Superior temporal gyrus (tissue), 1 donor: Measurements from ENCODE around the gene PLA2G4B.

ENCODE experiments used
- DNase-seq: peaks from one replicate; pipeline ENCODE4 v3.0.0-alpha.2; 2016; ENCODE audit errors: extremely low spot score

The PLA2G4B gene, protein sequence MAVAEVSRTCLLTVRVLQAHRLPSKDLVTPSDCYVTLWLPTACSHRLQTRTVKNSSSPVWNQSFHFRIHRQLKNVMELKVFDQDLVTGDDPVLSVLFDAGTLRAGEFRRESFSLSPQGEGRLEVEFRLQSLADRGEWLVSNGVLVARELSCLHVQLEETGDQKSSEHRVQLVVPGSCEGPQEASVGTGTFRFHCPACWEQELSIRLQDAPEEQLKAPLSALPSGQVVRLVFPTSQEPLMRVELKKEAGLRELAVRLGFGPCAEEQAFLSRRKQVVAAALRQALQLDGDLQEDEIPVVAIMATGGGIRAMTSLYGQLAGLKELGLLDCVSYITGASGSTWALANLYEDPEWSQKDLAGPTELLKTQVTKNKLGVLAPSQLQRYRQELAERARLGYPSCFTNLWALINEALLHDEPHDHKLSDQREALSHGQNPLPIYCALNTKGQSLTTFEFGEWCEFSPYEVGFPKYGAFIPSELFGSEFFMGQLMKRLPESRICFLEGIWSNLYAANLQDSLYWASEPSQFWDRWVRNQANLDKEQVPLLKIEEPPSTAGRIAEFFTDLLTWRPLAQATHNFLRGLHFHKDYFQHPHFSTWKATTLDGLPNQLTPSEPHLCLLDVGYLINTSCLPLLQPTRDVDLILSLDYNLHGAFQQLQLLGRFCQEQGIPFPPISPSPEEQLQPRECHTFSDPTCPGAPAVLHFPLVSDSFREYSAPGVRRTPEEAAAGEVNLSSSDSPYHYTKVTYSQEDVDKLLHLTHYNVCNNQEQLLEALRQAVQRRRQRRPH

DNA sequence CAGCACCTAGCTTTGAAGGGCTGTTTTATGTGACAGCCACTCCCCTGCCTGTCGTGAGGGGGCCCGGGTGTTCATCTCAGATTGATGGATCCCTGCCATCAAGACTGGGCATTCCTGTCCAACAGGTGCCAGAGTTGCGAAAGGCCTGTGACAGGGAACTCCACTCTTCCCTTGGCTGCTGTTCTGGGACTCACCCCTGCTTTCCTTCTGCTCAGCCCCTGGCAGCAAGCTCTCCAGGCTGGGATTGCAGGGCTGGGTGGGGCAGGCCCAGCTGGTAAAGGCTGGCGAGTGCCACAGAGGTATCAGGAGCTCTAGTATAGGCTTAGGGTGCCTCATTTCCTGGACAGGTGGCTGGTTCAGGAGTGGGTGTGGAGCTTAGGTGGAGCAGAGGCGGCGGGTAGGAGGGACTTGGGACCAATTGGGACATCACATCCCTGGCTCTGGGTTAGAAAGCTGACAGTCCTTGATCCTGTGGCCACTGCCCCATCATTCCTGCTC, at the start of gene PLA2G4B:
PLA2G4B (plus strand) TSS at position 448 of the 498 bp plus-strand sequence. CDS start 67 bp downstream, outside the sequence.
- DNase-seq: no peak

- peak; percentile 34 for DNase-seq
Measured at GRCh38 chr15:41789236-41789635, 49.4 kb upstream of the PLA2G4B start.

DNA sequence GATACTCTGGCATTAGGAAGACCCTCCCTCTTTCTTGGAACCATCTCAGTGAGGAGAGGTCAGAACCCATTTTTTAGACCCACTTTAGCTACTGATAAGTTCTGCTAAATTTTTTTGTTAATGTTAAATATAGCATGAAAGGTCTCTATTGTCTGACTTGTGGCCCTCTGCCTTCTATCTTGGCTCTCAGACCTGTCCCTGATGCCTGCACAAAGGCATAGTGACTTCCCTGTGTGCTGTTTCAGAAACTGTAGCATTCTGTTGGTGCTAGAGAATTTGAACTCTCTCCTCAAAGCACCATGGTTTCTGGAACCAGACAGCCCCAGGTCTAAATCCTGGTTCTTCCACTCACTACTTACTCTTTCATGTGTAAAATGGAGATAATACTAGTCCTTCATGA, 49.0 kb upstream of the PLA2G4B start:
- DNase-seq: peak; percentile 41

DNA sequence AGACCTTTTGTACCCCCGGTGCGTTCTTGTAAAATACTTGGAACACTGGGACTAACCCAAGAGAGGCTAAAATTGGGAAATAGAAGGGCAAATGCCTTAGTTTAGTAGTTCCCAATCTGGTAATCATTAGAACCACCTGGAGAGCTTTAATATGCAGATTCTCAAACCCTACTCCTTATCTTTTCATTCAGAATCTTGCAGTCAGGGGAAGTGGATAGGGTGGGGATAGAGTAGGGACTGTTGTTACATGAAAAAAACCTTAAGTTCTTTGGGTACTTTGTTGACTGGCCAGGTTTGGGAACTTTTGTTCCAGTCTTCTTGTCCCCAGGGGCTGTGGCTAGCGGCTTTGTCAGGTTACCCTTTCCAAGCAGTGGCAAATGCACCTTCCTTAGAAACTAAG, 48.5 kb upstream of the PLA2G4B start:
- no peak for DNase-seq

DNA sequence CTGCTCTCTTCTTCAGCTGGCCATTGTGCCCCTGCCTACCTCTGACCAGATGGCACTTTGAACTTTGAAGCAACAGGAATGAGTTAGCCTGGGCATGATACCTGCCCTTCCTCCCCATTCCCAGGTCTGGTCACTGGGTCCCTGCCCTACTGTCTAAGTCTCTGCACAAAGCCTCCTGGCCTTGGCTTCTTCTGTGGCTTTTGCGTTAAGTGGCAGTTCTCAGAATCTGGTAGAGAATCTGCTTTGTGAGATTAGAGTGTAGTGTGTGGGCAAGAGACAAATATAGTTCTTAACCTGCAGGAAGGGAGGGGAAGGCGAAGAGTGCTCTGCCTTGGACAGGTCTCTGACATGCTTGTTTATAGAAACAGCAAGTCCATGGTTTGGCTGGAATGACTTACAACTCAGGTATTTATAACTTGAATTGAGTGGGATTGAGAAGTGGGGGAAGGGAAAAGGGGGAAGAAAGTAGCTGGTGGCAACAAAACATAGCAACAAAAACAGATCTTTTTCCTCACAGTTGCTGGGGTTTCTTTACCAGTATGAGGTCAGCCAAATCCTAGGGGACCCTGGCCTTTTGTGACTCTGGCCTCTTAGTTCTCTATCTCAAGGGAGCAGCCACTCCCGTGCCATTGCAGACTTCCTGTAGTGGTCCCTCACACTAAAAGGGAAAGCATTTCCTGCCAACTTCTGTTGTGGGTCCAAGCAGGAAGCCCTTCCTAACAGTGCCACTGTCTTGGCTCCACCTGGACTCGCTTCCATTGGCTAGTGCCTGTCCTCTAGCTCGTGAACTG, 47.7 kb upstream of the PLA2G4B start:
- no peak for DNase-seq

GRCh38 chr15:41791547-41791937, 47.1 kb upstream of the PLA2G4B start:
- no peak for DNase-seq

GRCh38 chr15:41792000-41792637, 46.5 kb upstream of the PLA2G4B start:
- no peak for DNase-seq

DNA sequence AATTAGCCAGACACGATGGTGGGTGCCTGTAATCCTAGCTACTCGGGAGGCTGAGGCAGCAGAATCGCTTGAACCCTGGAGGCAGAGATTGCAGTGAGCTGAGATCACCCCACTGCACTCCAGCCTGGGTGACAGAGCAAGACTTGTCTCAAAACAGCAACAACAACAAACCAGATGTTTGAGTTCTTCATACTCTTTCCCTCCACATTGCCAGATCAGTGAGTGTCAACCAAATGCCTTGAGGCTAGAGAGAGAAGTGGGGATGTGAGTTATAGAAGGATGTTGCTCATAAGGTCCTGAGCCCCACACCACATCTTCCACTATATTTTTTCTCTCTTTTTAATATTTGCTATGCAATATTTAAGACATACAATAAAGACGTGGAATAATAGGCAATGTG, 44.6 kb upstream of the PLA2G4B start:
- no peak for DNase-seq

DNA sequence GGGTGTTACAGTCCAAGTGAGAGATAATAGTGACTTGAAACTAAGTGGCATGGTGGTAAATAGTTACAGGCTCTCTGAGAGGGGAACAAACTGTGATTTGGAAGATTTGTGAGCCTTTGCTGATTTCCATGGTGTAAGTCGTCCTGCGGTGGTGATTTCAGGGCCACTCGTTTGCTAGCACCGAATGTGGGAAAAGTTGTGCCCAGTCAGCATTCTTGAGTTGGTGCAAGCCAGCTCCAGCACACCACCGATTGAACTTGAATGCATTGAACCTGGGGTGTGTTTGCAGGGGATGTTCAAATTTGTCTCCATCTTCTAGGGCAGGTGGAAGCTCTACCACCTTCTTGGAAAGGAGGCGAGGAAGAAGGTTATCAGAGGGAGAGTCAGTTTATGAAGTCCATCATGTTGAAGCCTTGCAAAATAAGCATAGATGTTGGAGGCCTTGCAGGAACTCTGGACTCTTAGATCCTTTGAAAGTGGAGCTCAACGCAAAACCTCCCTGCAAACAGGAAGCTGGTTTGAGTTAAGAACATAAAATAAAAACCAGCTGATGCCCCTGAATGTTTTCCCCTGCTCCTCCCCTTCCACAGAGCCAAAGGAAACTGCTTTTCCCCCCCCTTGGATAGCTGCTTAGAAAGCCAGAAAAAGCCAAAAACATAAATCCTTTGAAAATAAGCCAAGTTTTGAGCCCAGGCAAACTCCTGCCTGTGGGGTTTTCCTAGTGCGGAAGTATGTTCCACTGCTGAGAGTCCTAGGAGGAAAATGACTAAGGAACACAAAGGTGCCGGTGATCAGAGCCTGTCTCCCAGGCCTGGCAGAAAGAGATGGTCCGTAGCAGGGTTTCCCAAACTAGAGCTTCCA, 42.4 kb upstream of the PLA2G4B start:
- DNase-seq: peak; percentile 29

DNA sequence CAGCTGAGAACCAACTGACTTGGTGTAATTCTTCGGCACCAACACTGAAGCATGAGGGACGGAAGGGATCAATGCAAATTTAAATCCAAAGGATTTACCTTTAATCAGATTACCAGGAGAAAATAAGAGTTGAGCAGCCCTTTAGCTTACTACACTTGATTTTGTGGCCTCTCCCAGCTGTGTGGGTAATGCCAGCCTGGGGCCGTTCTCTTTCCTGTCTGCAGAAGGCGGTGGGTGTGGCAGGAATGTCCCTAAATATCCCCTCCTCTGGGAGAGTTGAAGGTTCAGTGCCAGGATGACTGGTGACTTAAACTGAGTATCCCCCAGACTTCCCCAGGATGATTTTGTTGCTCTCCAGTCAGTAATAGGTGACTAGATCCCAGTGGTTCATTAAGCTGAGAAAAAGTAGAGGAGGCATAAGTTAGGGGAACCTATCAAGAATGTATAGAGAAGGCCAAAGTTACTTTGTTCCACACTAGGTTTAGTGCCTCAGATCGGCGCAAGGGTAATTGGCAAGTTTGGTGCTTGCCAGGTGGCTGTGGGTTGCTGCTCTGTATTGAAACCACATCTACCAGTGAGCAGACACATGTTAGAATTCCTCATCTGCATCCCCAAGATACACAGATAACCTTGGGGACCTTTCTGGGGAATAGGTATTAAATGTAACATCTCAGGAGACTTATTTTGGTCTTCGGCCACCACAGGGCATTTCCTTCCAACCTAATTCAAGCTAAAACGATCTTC, 41.3 kb upstream of the PLA2G4B start:
- no peak for DNase-seq

- DNase-seq: no peak
Measured at GRCh38 chr15:41798607-41799487, 39.8 kb upstream of the PLA2G4B start.

DNA sequence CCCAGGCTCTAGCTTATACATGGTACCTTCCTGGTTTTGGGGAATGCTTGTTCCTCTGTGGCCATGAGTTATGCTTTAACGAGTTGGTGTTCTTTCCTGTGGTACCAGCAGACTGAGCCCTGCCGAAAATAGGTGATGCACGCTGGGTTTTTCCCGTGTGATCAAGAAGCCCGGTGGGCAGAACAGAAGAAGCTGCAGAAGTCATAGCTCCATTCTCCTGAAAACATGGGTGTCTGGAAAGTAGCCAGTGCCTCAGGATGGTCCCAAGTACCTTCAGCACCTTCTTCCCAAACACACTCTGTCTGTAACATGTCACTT, 39.2 kb upstream of the PLA2G4B start:
- no peak for DNase-seq

- no peak for DNase-seq
Measured at GRCh38 chr15:41801185-41801584, 37.5 kb upstream of the PLA2G4B start.

DNA sequence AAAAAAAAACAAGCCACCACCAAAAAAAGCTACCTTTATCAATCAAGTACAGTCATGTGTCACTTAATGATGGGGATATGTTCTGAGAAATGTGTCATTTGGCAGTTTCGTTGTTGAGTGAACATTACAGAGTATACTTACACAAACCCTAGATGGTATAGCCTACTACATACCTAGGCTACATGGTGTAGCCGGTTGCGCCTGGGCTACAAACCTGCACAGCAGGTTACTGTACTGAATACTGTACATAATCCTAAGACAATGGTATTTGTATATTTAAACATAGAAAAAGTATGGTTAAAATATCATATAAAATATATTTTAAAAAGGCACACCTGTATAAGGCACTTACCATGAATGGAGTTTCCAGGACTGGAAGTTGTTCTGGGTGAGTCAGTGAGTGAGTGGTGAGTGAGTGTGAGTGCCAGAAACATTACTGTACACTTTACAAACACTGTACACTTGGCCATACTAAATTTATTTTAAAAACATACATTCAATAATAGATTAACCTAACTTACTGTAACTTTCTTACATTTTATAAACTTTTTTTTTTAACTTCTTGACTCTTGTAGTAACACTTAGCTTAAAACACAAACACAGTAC, 36.7 kb upstream of the PLA2G4B start:
- no peak for DNase-seq

GRCh38 chr15:41804361-41804760, 34.3 kb upstream of the PLA2G4B start:
- DNase-seq: no peak

GRCh38 chr15:41804916-41805666, 33.6 kb upstream of the PLA2G4B start:
- no peak for DNase-seq

DNA sequence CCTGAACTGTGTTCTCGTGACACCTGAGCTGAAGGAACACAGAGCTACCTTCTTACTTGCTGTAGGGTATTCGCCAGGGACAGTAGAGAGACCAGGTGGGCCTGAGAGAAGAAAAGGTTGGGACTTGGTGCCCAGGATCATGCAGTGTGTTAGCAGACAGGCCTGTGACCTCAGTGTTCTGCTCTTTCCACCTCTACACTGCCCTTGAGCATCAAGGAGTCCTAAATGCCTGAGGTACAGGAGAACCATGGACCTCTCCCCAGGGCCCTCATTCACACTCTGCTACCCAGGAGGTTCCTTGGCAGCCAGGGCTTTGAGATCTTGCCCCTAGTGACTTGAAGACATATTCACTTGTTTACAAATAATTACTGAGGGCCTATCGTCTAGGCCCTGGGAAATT, 32.9 kb upstream of the PLA2G4B start:
- DNase-seq: no peak
